Rectal smooth muscle tissue (tissue), 1 donor: ENCODE measurements around the gene CTNNA3.

ENCODE experiments used
- H3K27ac ChIP-seq: one replicate; pipeline ENCODE4 v1.7.0; 2013; ENCODE audit warnings: low read depth, low read length, inconsistent platforms
- H3K27me3 ChIP-seq: one replicate; pipeline ENCODE4 v1.7.0; 2013; ENCODE audit warnings: low read length; ENCODE audit not compliant: control insufficient read depth, insufficient read depth
- H3K36me3 ChIP-seq: one replicate; pipeline ENCODE4 v1.7.0; 2013; ENCODE audit warnings: low read length; ENCODE audit not compliant: control insufficient read depth, insufficient read depth
- H3K4me1 ChIP-seq: one replicate; pipeline ENCODE4 v1.7.0; 2013; ENCODE audit warnings: low read length; ENCODE audit not compliant: control insufficient read depth, insufficient read depth
- H3K4me3 ChIP-seq: one replicate; pipeline ENCODE4 v1.7.0; 2013; ENCODE audit warnings: low read length
- H3K9ac ChIP-seq: one replicate; pipeline ENCODE4 v1.7.0; 2013; ENCODE audit warnings: low read length

The CTNNA3 gene

DNA sequence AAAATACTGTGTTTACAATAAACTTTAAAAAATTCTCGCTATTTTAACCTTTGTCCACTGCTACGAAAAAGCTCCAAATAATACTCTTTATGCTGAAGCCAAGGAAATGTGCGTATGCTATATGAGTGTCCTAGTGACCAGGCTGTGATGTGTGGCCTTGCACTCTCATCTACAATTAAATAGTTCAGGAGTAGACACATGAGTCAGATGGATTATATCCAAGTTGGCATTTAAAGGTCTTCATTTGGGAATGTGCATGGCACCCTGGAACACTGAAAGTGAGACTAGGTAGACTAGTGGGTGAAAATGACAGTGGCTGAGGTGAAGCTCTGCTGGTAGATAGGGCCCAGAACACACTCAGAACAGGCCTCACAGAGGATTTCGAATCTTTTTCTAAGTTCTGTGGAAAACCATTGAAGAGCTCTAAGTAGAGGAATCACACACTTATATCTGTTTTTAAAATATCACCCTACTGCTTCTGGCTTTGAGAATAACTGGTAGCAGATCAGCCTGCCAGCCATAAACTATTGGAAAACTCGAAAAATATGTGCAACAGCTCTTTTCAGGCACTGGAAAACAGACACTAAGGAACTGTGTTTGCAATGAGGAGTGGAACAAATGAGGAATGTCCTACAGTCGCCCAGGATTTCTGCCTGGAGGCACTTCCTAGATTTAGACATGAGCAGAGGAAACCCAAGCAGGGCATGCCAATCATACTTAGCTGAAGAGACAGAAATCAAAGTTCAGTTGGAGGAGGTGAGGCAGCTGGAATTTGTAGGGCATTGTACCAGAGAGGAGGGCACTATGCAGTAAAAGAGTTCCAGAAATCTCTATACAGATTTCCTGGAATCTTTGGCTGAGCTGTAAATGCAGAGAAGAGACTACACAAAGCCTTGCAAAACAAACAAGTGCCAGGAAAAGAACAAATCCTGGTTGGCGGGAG lies 1374.0 kb downstream of the CTNNA3 start:
- H3K27ac ChIP-seq, result no peak overlapping the region

DNA sequence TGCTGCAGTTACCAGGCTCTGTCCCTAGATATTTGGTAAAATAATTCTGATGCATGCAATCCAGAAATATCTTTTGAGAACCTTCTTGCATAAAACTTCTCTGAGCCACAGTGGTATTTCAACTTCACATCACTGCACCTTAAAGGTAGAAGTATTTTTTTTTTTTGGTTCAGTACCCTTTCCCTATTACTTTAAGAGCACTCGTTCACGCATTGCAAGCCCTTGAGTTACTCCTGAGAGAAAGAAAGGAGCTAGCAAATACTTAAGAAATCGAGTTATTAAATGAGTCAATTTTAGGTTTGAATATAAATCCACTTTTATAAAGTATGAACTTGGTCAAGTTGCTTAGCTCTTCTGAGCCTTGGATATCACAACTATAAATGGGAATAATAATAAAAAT lies 1377.2 kb downstream of the CTNNA3 start:
- Histone ChIP-seq H3K27ac (no peak overlapping the region), H3K4me3 (no peak overlapping the region), H3K9ac (no peak overlapping the region), H3K27me3 (no peaks in the 10 kb centered on the region), H3K4me1 (no peaks in the 10 kb centered on the region), H3K36me3 (no peaks in the 10 kb centered on the region)

More for the DNA sequence above, 1374.0 kb downstream of the CTNNA3 start:
- H3K36me3 ChIP-seq, result no peaks in the 10 kb centered on the region
- no peak overlapping the region for H3K4me3 ChIP-seq
- H3K9ac ChIP-seq, result no peak overlapping the region
- H3K4me1 ChIP-seq, result no peaks in the 10 kb centered on the region
- no peaks in the 10 kb centered on the region for H3K27me3 ChIP-seq

DNA sequence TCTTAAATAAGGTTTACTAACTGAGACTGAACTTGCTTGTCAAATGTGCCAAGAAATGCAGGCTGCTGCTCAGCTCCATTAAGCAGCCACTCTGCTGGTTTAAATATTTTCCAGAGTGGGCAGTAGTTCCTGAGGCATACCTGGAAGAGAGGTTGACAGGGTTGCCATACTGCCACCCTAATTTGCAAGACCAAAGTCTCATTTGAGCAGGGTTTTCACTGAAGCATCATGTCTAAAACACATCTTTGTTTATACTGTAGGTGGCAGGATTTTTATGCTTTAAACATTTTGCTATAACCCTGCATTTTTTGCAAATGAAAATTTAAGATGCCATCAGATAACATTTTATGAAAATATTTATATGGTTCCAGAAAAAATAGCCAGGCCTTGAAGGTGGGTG lies 1388.2 kb downstream of the CTNNA3 start:
- Histone ChIP-seq H3K27me3 (no peaks in the 10 kb centered on the region), H3K27ac (no peak overlapping the region), H3K4me1 (no peaks in the 10 kb centered on the region), H3K9ac (no peak overlapping the region), H3K4me3 (no peak overlapping the region), H3K36me3 (no peaks in the 10 kb centered on the region)

DNA sequence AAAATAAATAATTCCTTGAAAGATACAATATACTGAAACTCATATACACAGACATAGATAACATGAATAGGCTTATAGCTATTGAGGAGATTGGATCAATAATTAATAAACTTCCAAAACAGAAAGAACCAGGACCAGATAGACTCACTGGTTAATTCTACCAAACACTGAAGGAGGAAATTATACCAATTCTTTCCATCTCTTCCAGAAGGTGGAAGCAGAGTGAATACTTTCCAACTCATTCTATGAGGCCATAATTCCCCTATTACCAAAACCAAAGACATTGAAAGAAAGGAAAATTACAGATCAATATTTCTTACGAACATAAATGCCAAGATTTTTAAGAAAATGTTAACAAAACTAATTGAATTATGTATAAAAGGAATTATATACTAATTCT lies 1394.9 kb downstream of the CTNNA3 start:
- no peaks in the 10 kb centered on the region for H3K4me1 ChIP-seq
- H3K4me3 ChIP-seq, result no peak overlapping the region
- H3K27me3 ChIP-seq, result no peaks in the 10 kb centered on the region
- H3K9ac ChIP-seq, result no peak overlapping the region
- no peak overlapping the region for H3K27ac ChIP-seq
- H3K36me3 ChIP-seq, result no peaks in the 10 kb centered on the region

DNA sequence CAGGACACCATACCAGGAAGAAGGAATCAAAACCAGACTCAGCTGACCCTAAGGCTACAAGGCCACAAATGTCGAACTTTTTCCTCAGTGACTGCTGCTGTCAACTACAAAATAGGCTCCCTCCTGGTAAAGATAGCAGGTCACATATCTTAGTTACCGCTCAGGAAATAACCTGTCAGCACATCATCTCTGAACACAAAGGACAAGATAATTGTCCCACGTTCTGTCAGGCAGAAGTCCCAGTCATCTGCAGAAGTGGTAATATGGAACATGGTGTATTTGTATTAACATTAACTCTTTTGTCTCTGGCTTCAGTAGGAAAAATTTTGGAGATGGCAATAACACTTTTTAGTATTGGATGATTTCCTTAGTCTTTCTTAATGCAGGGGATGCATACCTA lies 1400.4 kb downstream of the CTNNA3 start:
- H3K4me3 ChIP-seq, result no peak overlapping the region
- H3K4me1 ChIP-seq, result no peaks in the 10 kb centered on the region
- H3K27ac ChIP-seq, result no peak overlapping the region
- no peaks in the 10 kb centered on the region for H3K36me3 ChIP-seq
- H3K27me3 ChIP-seq, result no peaks in the 10 kb centered on the region
- no peak overlapping the region for H3K9ac ChIP-seq

DNA sequence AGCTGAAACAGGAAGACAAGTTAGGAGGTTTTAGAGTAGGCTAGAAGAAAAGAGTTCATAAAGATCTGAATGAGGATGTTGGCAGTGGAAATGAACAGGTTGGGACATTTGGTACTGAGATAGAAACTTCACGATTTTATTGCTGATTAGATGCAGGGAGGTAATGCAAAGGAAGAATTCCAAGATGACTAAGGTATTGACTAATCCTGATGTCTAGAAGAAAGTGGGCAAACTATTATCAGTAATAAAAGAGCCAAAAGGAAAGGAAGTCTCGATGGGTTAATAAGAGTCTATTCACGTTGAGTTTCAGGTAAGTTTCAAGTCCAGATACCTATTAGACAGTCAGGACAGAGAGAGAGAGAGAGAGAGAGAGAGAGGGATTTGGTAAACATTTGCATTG lies 1401.5 kb downstream of the CTNNA3 start:
- Histone ChIP-seq H3K4me1 (no peaks in the 10 kb centered on the region), H3K27me3 (no peaks in the 10 kb centered on the region), H3K4me3 (no peak overlapping the region), H3K27ac (no peak overlapping the region), H3K9ac (no peak overlapping the region), H3K36me3 (no peaks in the 10 kb centered on the region)

DNA sequence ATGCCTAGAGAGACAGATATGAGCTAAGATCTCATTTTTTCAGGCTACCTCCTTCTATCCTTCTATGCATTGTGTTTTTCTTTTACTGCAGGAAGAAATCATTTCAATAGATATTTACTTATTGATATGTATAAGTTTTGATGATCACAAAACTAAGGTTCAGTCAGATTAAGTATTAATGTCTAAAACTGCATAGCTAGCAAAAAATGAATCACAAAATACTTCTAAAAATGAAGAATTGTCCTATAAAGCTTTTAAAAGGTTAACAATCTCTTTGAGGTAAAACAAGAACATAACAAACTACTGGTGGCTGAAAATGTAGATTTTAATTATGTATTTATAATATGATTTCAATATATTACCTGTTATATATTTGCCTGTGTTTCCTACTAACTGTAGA lies 1403.1 kb downstream of the CTNNA3 start:
- H3K27ac ChIP-seq, result no peak overlapping the region

DNA sequence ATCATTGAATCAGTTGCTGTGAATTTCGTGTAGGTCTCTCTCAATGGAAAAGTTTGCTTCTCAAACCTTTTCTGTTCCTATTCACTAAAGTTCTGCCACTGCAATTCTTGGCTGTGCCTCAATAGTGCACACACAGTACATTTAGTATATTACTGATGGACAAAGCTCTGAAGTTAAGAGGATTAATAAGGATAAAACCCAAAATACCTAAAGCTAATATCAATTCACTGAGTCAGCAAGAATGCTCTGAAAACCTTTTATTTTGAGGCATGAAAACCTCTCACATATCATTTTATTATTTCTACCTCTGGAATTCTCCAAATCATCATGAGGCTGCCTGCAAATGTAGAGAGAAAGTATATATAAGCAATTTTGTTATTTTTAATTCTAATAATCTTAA lies 1403.5 kb downstream of the CTNNA3 start:
- H3K9ac ChIP-seq, result no peak overlapping the region
- no peaks in the 10 kb centered on the region for H3K36me3 ChIP-seq
- no peak overlapping the region for H3K27ac ChIP-seq
- H3K4me1 ChIP-seq, result no peaks in the 10 kb centered on the region
- no peak overlapping the region for H3K4me3 ChIP-seq
- H3K27me3 ChIP-seq, result no peaks in the 10 kb centered on the region

More for the DNA sequence above, 1403.1 kb downstream of the CTNNA3 start:
- H3K36me3 ChIP-seq, result no peaks in the 10 kb centered on the region
- H3K4me1 ChIP-seq, result no peaks in the 10 kb centered on the region
- no peak overlapping the region for H3K9ac ChIP-seq
- H3K4me3 ChIP-seq, result no peak overlapping the region
- H3K27me3 ChIP-seq, result no peaks in the 10 kb centered on the region

DNA sequence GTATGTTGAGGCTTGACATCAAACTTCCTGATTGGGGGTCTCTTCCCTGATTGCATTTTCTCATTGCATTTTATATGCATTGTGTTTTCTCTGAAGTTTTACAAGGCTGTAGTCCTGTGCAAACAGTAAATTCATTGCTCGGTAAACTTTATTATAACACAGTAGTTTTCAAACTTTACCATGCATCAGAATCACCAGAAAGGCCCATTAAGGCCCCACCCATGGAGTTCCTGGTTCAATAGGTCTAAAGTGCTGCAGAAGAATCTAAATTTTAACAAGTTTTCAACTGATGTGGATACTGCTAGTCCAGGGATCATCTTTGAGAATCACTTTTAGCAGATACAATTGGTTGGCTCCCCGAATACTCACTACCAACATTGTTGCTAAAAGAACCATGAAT lies 1404.9 kb downstream of the CTNNA3 start:
- H3K36me3 ChIP-seq, result no peaks in the 10 kb centered on the region
- H3K27ac ChIP-seq, result no peak overlapping the region
- H3K4me3 ChIP-seq, result no peak overlapping the region
- H3K9ac ChIP-seq, result no peak overlapping the region
- no peaks in the 10 kb centered on the region for H3K27me3 ChIP-seq
- H3K4me1 ChIP-seq, result no peaks in the 10 kb centered on the region

DNA sequence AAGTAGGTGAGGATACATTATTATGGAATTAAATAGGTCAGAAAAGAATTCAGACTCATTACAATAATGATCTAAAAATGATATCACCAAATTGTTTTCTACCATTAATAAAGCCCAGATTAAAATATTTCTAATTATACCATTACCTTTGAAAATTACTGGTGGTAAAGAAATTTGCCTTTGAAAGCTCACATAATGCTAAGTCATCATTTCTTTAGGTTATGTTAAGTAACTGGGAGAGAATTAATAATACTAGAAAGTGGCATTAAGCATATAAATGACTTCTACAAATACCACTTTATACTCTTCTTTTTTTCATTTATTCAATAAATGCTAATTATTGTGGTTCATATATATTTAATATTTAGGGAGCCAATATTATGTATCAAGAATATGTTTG lies 1411.4 kb downstream of the CTNNA3 start:
- Histone ChIP-seq H3K36me3 (no peaks in the 10 kb centered on the region), H3K27ac (no peak overlapping the region), H3K9ac (no peak overlapping the region), H3K4me3 (no peak overlapping the region), H3K4me1 (no peaks in the 10 kb centered on the region), H3K27me3 (no peaks in the 10 kb centered on the region)

DNA sequence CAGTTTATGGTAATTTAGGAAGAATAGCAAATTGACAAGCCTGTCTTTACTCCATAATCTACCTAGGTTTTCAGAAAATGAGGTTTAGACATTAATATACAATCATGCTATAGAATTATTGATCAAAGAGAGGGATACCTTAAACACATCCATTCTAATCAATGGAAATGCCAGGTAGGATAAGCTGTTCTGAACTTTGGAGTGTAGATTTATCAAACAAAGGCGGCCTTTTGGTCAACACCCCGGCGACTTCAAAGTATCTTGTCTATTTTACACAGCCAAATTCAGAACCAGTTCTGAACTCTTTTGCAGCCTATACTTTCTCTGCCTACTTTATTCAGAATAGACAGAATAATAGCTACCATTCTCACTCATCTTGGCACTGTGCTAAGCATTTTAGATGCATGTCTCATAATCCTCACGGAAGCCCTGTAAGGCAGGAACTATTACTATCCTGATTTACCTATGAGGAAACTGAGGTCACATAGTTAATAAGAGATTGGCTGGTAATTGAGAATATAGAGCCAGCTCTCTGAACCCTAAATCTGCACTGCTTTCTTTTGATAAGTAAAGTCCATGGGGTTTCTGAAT lies 1412.0 kb downstream of the CTNNA3 start:
- H3K36me3 ChIP-seq, result no peaks in the 10 kb centered on the region

DNA sequence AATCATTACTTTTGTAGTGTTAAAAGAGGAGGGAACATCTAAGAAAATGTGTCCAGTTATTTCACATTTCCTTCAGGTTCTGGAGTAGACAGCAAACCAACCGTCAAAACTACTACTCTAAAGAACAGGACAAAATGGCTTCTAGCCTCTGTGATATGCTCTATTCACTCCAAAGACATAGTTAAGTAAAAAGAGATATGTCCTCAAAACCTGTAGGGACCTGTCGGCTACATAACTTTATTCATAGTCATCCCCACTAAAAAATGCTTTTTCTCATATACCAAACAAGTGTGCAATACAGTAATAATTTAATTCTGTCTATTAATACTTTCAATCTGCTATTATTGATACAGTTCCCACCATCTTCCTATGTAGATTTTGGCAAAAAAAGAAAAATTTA lies 1412.9 kb downstream of the CTNNA3 start:
- no peak overlapping the region for H3K9ac ChIP-seq
- no peaks in the 10 kb centered on the region for H3K4me1 ChIP-seq
- H3K36me3 ChIP-seq, result no peaks in the 10 kb centered on the region
- H3K27me3 ChIP-seq, result no peaks in the 10 kb centered on the region
- no peak overlapping the region for H3K27ac ChIP-seq
- H3K4me3 ChIP-seq, result no peak overlapping the region

More for the DNA sequence above, 1412.0 kb downstream of the CTNNA3 start:
- no peak overlapping the region for H3K27ac ChIP-seq
- no peak overlapping the region for H3K4me3 ChIP-seq
- no peak overlapping the region for H3K9ac ChIP-seq
- H3K4me1 ChIP-seq, result no peaks in the 10 kb centered on the region
- H3K27me3 ChIP-seq, result no peaks in the 10 kb centered on the region

DNA sequence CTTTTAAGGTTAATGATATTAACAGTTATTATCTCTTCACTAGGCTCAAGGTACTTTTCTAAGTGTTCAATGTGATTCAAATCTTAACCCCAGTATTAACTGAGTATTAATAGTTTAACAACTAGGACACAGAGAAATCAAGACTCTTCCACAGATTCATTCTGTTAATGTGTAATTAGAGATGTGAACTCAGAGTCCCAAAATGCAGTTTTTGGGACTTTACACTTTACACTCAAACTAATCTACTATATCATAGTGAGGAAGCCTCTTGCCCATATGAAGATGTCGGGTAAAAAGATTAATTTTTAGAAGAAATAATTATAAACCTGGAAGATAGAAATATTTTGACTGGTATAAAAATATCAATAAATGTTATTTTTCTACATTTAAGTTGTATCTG lies 1414.7 kb downstream of the CTNNA3 start:
- H3K27me3 ChIP-seq, result no peaks in the 10 kb centered on the region
- H3K4me1 ChIP-seq, result no peaks in the 10 kb centered on the region
- H3K9ac ChIP-seq, result no peak overlapping the region
- H3K4me3 ChIP-seq, result no peak overlapping the region
- H3K36me3 ChIP-seq, result no peaks in the 10 kb centered on the region
- H3K27ac ChIP-seq, result no peak overlapping the region
